Neural cell (in vitro differentiated cells): ENCODE data around the gene DENND2A. TPM values are rescaled to one million over a fixed set of nuclear protein-coding genes. Genes with fewer than 3 reads are reported as not detected.

Experiments
- H2AFZ ChIP-seq: fragments of 200-600, 300-800 bp; sonication (generic), shearing (Covaris generic); 2 replicates; pipeline ENCODE4 v1.6.0; 2014; ENCODE audit warnings: low read depth, mild to moderate bottlenecking, antibody characterized with exemption, low read length, moderate library complexity
- H3F3A ChIP-seq: fragments of 200-600 bp; shearing (Covaris generic); 2 replicates; pipeline ENCODE4 v1.6.1; 2016; ENCODE audit warnings: mild to moderate bottlenecking, moderate library complexity, mixed read lengths, antibody characterized with exemption, low read length; ENCODE audit not compliant: insufficient read depth, poor library complexity, severe bottlenecking
- H3K27ac ChIP-seq: fragments of 200-600, 300-800 bp; sonication (generic), shearing (Covaris generic); 2 replicates; pipeline ENCODE4 v1.5.1; 2014; ENCODE audit warnings: mild to moderate bottlenecking, low read length, moderate library complexity
- H3K27me3 ChIP-seq: fragments of 300-800, 200-600 bp; sonication (generic), shearing (Covaris generic); 2 replicates; pipeline ENCODE4 v1.6.0; 2014; ENCODE audit warnings: mild to moderate bottlenecking, low read depth, low read length, moderate library complexity; ENCODE audit not compliant: insufficient read depth
- H3K36me3 ChIP-seq: fragments of 300-800, 200-600 bp; sonication (generic), shearing (Covaris generic); 2 replicates; pipeline ENCODE4 v1.5.1; 2014; ENCODE audit warnings: mild to moderate bottlenecking, antibody characterized with exemption, low read length, moderate library complexity; ENCODE audit not compliant: insufficient read depth
- H3K4me2 ChIP-seq: fragments of 300-800, 200-600 bp; sonication (generic), shearing (Covaris generic); 2 replicates; pipeline ENCODE4 v1.6.0; 2014; ENCODE audit warnings: mild to moderate bottlenecking, low read length
- H3K4me3 ChIP-seq: fragments of 300-800, 200-600 bp; sonication (generic), shearing (Covaris generic); 2 replicates; pipeline ENCODE4 v1.5.1; 2014; ENCODE audit warnings: mild to moderate bottlenecking, low read length, moderate library complexity
- H3K79me2 ChIP-seq: fragments of 200-600 bp; shearing (Covaris generic); replicated peaks from 2 replicates; pipeline ENCODE4 v1.6.0; 2014; ENCODE audit warnings: mild to moderate bottlenecking, low read length, moderate library complexity; ENCODE audit not compliant: insufficient read depth
- H3K9ac ChIP-seq: fragments of 300-800, 200-600 bp; sonication (generic), shearing (Covaris generic); 2 replicates; pipeline ENCODE4 v1.6.1; 2016; ENCODE audit warnings: mild to moderate bottlenecking, low read length, mixed read lengths
- H3K9me2 ChIP-seq: fragments of 200-600 bp; shearing (Covaris generic); 2 replicates; pipeline ENCODE4 v1.6.1; 2016; ENCODE audit warnings: mild to moderate bottlenecking, low read length, mixed read lengths; ENCODE audit not compliant: insufficient read depth
- H3K9me3 ChIP-seq: fragments of 200-600, 300-800 bp; sonication (generic), shearing (Covaris generic); 2 replicates; pipeline ENCODE4 v1.6.1; 2016; ENCODE audit warnings: mild to moderate bottlenecking, mixed run types, low read length, moderate library complexity, mixed read lengths
- H4K20me1 ChIP-seq: fragments of 200-600 bp; shearing (Covaris generic); 2 replicates; pipeline ENCODE4 v1.6.1; 2016; ENCODE audit warnings: mild to moderate bottlenecking, mixed run types; ENCODE audit not compliant: insufficient read depth
- CTCF ChIP-seq: fragments of 450-650 bp; IDR thresholded peaks from 2 replicates; pipeline ENCODE4 v1.5.1; 2014; ENCODE audit warnings: antibody characterized with exemption, mild to moderate bottlenecking, moderate library complexity; ENCODE audit not compliant: poor library complexity, severe bottlenecking
- EP300 ChIP-seq: fragments of 450-650 bp; conservative IDR thresholded peaks from 2 replicates; pipeline ENCODE4 v1.6.1; 2014; ENCODE audit warnings: antibody characterized with exemption, mild to moderate bottlenecking, moderate library complexity; ENCODE audit not compliant: poor library complexity, severe bottlenecking
- EZH2 ChIP-seq: fragments of 200-600, 300-800 bp; shearing (Covaris generic), sonication (generic); IDR thresholded peaks from 2 replicates; pipeline ENCODE4 v1.6.1; 2014; ENCODE audit warnings: antibody characterized with exemption, low read length, borderline replicate concordance, mild to moderate bottlenecking; ENCODE audit not compliant: insufficient read depth, poor library complexity, severe bottlenecking
- MXI1 ChIP-seq: fragments of 450-650 bp; conservative IDR thresholded peaks from 2 replicates; pipeline ENCODE4 v1.6.1; 2014; ENCODE audit warnings: antibody characterized with exemption, mild to moderate bottlenecking; ENCODE audit not compliant: poor library complexity, severe bottlenecking
- POLR2AphosphoS5 ChIP-seq: IDR thresholded peaks from 2 replicates; pipeline ENCODE4 v1.6.1; 2012
- RAD21 ChIP-seq: fragments of 450-650 bp; conservative IDR thresholded peaks from 2 replicates; pipeline ENCODE4 v1.6.1; 2014; ENCODE audit warnings: antibody characterized with exemption, mild to moderate bottlenecking, moderate library complexity
- REST ChIP-seq: IDR thresholded peaks from 2 replicates; pipeline ENCODE4 v1.6.1; 2012; ENCODE audit warnings: borderline replicate concordance
- SMC3 ChIP-seq: fragments of 450-650 bp; conservative IDR thresholded peaks from 2 replicates; pipeline ENCODE4 v1.6.1; 2014; ENCODE audit warnings: antibody characterized with exemption, mild to moderate bottlenecking, moderate library complexity; ENCODE audit not compliant: poor library complexity
- TAF1 ChIP-seq: IDR thresholded peaks from 2 replicates; pipeline ENCODE4 v1.6.1; 2012; ENCODE audit warnings: low read depth
- polyA plus RNA-seq: library from polyadenylated mRNA; depleted of rRNA; stranded (reverse); fragments of >200 nt; gene quantifications from 2 replicates; pipeline ENCODE4 v1.2.3, GENCODE V29; 2014

The DENND2A gene
- polyA plus RNA-seq, 1 donor from 2014 or later, result 21.7 TPM

GRCh38 chr7:140631602-140632001 lies 9.0 kb downstream of the DENND2A start:
- Histone ChIP-seq H2AFZ (no peak overlapping the region), H3K79me2 (peaks cover 11% of the 10 kb centered on the region), H3K9me2 (no peaks in the 10 kb centered on the region), H3K9me3 (no peaks in the 10 kb centered on the region), H3K36me3 (no peaks in the 10 kb centered on the region), H3K4me3 (no peak overlapping the region), H3K27me3 (no peaks in the 10 kb centered on the region), H4K20me1 (no peaks in the 10 kb centered on the region), H3K4me2 (no peak overlapping the region), H3F3A (no peaks in the 10 kb centered on the region), H3K9ac (no peak overlapping the region), H3K27ac (no peak overlapping the region)
- TF ChIP-seq TAF1, result no peak
- TF ChIP-seq SMC3, result no peak
- TF ChIP-seq CTCF, result no peak
- no peak for TF ChIP-seq EP300
- TF ChIP-seq RAD21, result no peak
- no peak for TF ChIP-seq EZH2

GRCh38 chr7:140631021-140631420 lies 9.6 kb downstream of the DENND2A start:
- H3F3A ChIP-seq, result no peaks in the 10 kb centered on the region
- no peak overlapping the region for H3K4me2 ChIP-seq
- no peak overlapping the region for H3K9ac ChIP-seq
- H4K20me1 ChIP-seq, result no peaks in the 10 kb centered on the region
- H3K27me3 ChIP-seq, result no peaks in the 10 kb centered on the region
- no peak overlapping the region for H3K4me3 ChIP-seq
- H3K79me2 ChIP-seq, result peaks cover 11% of the 10 kb centered on the region
- H3K9me3 ChIP-seq, result no peaks in the 10 kb centered on the region
- TF ChIP-seq TAF1 (no peak), EZH2 (no peak), CTCF (no peak), EP300 (no peak), MXI1 (no peak), SMC3 (no peak), RAD21 (no peak), POLR2AphosphoS5 (no peak), REST (no peak)
- H3K27ac ChIP-seq, result no peak overlapping the region
- H2AFZ ChIP-seq, result no peak overlapping the region
- no peaks in the 10 kb centered on the region for H3K36me3 ChIP-seq
- H3K9me2 ChIP-seq, result no peaks in the 10 kb centered on the region
